HG02943 (cell line): ENCODE results near the gene TDRD6.

Experiments
- ATAC-seq: cut with Tn5 transposase; IDR thresholded peaks from one replicate; pipeline ENCODE4 v1.9.1; 2021; ENCODE audit warnings: mild to moderate bottlenecking, low read depth, moderate library complexity; ENCODE audit not compliant: unreplicated experiment

The TDRD6 gene

GRCh38 chr6:46676604-46677313, 10.9 kb upstream of the TDRD6 start:
- no peak for ATAC-seq

DNA sequence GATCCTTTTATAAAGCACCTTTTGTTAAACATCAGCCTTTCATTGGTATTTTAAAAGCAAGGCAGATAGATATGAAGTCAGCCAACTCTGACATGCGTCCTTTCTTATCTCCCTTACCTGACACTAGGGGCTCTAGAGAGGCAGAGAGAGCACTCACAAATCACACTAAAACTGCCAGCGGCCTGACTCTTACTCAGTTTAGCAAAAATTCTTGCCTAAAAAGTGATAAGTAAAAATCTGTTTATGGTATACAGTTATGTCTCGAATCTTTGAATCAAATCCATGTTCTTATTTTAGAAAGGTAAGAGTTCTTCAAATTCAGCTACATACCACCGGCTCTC, 10.4 kb upstream of the TDRD6 start:
- ATAC-seq = no peak

DNA sequence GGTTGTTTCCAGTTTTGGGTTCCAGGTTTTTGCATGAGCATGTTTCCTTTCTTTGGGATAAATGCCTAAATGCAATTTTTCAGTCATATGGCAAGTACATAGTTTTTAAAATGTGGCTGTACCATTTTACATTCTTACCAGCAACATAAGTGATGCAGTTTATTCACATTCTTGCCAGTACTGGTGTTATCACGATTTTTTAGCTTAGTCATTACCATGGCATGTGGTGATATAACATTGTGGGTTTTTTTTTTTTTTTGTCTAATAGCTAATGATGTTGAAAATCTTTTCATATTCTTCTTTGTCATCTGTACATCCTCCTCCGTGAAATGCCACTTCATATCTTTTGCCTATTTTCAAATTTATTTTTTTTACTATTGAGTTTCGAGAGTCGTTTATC, 2.9 kb upstream of the TDRD6 start:
- no peak for ATAC-seq

DNA sequence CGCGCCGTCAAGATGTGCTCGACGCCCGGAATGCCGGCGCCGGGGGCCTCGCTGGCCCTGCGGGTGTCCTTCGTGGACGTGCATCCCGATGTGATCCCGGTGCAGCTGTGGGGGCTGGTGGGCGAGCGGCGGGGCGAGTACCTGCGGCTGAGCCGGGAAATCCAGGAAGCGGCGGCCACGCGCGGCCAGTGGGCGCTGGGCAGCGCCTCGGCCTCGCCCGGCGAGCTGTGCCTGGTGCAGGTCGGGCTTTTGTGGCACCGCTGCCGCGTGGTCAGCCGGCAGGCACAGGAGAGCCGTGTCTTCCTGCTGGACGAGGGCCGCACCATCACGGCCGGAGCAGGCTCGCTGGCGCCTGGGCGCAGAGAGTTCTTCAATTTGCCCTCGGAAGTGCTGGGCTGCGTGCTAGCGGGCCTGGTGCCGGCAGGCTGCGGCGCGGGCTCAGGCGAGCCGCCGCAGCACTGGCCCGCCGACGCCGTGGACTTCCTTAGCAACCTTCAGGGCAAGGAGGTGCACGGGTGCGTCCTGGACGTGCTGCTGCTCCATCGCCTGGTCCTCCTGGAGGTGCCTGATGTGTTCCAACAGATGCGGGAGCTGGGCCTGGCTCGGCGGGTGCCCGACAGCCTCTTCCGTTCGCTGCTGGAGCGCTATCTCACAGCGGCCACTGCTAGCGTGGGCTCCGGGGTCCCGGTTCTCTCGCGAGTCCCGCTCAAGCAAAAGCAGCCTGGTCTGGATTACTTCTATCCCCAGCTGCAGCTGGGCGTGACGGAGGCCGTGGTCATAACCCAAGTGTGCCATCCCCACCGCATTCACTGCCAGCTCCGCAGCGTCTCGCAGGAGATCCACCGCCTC, 656 bp downstream of the TDRD6 start:
- ATAC-seq = no peak

GRCh38 chr6:46688966-46689335, 1.3 kb downstream of the TDRD6 start:
- ATAC-seq = no peak

GRCh38 chr6:46689657-46690056, 2.0 kb downstream of the TDRD6 start:
- ATAC-seq = no peak

GRCh38 chr6:46690141-46690755, 2.6 kb downstream of the TDRD6 start:
- ATAC-seq = no peak

DNA sequence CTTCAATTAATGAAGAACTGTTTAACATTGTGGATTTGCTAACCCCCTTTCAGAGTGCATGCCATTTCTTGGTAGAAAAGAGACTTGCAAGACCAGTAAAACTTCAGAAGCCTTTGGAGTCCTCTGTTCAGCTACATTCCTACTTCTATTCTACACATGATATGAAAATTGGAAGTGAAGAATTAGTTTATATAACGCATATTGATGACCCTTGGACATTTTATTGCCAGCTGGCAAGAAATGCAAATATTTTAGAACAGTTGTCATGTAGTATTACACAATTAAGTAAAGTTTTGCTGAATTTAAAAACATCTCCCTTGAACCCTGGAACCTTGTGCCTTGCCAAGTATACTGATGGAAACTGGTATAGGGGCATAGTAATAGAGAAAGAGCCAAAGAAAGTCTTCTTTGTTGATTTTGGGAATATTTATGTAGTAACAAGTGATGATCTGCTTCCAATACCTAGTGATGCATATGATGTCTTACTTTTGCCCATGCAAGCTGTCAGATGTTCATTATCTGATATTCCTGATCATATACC, 3.3 kb downstream of the TDRD6 start:
- ATAC-seq = no peak

DNA sequence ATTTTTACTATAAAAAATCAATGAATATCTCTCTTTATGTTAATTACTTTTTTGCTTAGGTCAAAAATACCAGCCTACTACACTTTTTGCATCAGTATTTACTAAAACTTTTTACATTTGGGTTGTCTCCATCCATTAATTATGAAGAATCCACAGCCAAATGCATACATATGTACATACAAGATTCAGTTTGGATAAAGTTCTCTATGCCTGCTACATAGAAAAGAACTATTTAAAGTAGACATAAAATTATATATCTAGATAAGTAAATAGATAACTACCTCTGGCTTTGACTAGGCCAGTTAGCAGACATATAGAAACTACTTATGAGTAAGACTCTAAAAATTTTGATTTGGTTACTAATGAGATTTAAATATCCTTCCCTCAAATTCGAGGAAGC, 12.3 kb downstream of the TDRD6 start:
- no peak for ATAC-seq

- no peak for ATAC-seq
Measured at GRCh38 chr6:46704562-46704961, 16.9 kb downstream of the TDRD6 start.

GRCh38 chr6:46706464-46706863, 18.8 kb downstream of the TDRD6 start:
- ATAC-seq = no peak

DNA sequence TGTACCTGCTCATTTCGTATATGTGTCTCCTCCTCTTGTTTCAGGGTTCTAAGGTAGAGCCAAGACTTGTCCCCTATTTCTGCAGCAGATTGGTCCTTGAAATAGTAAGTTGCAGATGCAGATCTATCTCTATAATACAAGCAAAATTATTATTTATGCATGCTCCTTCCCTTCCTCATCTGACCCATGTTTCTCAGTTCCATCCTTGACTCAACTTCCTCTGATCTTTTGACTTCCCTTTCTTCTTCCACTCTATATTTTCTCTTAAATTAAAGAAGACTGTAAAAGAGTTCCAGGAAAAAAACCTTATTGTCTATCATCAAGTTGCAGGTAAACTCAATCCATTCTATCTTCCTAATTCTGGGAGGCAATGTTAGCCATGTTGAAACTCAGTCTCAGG, 23.8 kb downstream of the TDRD6 start:
- ATAC-seq = no peak

DNA sequence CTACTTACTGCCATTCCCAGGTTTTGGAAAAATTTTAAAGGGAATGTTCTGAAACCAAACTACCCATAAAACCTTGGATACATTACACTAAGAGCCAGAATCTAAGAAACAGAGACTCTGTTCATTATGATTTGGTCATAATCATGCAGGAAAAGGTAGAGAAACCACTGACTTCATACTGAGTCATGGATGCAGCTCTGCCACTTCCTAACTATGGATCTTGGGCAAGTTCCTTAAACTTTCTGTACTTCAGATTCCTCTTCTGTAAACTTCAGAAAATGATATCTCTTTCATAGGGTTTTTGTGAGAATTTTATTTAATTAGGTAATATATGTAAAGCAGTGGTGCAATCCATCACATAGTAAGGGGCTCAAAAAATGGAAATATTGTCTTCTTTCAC, 27.5 kb downstream of the TDRD6 start:
- ATAC-seq = no peak

DNA sequence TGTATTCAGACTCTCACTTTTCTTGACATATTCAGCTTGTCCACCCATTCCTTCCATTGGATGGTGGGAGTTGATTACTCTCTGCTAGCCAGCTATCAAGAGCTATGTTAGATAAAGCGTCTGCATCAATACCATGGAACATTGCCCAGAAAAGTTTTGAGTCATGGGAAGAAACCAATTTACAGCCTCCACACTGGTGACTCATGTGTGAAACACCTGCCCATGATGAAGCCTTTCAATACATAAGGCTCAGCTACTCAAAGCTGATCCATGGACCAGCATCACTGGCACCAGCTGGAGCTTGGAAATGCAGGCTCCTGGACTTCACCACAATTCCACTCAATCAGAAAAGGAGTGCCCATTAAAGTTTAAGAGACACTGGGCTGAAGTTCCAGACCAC, 31.4 kb downstream of the TDRD6 start:
- no peak for ATAC-seq

- no peak for ATAC-seq
Measured at GRCh38 chr6:46720401-46720800, 32.7 kb downstream of the TDRD6 start.

- ATAC-seq = no peak
Measured at GRCh38 chr6:46729787-46730326, 42.2 kb downstream of the TDRD6 start.

DNA sequence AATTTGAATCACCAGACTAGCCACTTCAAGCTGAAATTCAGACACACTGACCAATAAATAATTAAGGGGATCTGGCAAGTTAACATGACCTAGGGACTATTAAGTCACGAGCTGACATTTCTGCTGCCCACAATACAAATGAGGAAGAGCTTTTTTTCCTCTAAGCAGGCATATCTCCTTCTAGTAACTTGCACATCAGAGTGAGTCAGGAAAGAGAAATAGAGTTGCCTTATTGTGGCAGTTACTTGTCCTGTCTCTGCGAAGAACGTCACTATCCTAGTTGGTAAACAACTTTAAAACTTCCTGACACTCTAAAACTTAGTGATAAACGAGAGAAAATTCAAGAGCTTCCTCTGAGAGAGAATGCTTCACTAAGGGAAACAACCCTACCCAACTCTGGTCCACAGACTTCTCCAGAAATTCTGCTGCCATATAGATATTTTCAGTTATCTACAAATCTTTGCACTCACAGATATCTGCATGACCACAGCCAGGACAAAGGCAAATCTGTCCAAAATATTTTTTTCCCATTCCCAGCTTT, 43.3 kb downstream of the TDRD6 start:
- no peak for ATAC-seq

DNA sequence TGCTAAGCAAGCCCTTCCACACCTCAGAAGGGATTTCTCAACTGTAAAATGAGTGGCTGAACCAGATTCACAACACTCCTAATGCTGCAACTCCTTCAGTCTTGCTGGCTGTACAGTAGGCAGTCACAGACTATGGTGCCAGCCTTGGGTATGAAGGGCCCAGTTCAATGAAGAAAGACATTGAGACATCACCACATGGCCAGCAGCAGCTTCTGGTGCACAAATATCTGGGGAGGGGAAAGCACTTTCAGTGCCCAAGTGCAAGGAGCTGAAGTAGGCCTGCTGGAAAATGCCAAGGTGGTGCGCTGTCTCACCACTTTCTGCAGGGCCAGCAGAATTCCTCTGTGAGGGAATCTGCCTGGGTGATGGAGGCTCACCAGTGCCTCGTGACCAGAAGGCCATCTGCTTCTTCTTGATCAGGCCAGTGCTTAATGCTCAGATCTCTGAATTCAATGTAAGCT, 45.7 kb downstream of the TDRD6 start:
- ATAC-seq = no peak

- ATAC-seq = no peak
Measured at GRCh38 chr6:46734867-46735719, 47.4 kb downstream of the TDRD6 start, which contains the start of gene PLA2G7. Gene PLA2G7, minus strand, starts transcription at chr6:46735375. Its CDS starts 12,484 bp downstream, at chr6:46722891.

- no peak for ATAC-seq
Measured at GRCh38 chr6:46735720-46736031, 48.0 kb downstream of the TDRD6 start.
